Measurements from ENCODE around the gene CD320.
A peak's percentile ranks its signal among the peaks of the same experiment; 100 is the strongest.
"Not testable (repeated sequence)": the region's sequence is repeated elsewhere in the genome, so short reads cannot be mapped to it uniquely, and the experiment has no call there.

CD320 gene

DNA sequence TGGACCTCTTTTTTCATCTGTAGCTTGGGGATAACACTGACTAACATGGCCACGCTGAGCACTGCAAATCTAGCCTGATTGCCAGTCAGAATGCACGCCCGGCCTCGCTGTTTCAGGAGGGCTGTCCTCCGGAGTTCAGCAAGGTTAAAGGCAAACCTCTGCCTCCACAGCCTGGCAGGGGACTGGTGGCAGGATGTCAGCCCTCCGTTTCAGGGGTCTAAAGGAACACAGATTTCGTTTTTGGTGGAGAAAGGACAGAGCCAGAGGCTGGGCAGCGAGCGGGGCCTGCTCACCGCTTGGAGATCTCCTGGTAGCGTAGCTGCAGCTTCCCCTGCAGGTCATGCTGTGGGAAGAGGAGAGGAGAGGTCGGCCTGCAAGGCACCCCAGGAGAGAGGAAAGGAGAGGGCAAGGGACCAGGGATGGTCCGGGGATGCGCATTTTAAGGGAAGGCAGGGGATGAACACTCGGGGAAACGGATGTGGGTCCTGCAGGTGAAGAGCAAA, 12.5 kb upstream of the CD320 start:
- Histone ChIP-seq H3K27ac (ENCODE audit: low read depth in 2 of 2, low read length in 2 of 2) (peak overlapping the region; percentile 77 to 91), H3K9me3 (ENCODE audit: control insufficient read depth in 2 of 2, low read length in 2 of 2) (no peaks in the 10 kb centered on the region), H3K9ac (ENCODE audit: low read depth in 1 of 2, low read length in 2 of 2) (peak overlapping the region; percentile 94 to 99), H3K36me3 (ENCODE audit: control insufficient read depth in 2 of 2, insufficient read depth in 2 of 2, low read length in 2 of 2) (peaks cover 4 to 18% of the 10 kb centered on the region in 2 donors), H3K4me1 (ENCODE audit: control insufficient read depth in 2 of 2, insufficient read depth in 2 of 2, low read length in 2 of 2) (peaks cover 11 to 20% of the 10 kb centered on the region in 2 donors), H3K27me3 (ENCODE audit: control insufficient read depth in 2 of 2, insufficient read depth in 2 of 2, low read length in 2 of 2) (no peaks in the 10 kb centered on the region), H3K4me3 (ENCODE audit: low read length in 2 of 2) (peak overlapping the region; percentile 84 to 99)

DNA sequence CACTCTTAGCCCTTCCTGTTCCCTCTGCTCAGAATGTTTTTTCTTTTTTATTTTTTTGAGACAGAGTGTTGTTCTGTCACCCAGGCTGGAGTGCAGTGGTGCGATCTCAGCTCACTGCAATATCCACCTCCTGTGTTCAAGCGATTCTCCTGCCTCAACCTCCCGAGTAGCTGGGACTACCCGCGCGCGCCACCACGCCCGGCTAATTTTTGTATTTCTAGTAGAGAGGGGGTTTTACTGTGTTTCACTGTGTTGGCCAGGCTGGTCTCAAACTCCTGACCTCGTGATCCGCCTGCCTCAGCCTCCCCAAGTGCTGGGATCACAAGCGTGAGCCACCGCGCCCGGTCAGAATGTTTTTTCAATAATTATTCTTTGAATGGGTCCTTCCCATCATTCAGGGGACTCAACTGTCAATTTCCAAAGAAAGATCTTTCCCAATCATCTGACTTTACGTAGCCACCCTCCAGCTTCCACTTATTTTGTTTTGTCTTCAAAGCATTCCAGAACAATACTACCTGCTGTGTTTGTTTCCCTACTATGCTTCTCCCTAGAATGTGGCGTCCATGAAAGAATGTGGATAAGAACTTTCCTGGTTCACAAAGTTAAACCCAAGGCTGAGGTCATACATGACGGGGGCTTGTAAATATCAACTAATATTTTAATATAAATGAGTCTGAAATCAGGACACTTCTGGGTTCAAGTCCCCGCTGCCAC, 11.8 kb upstream of the CD320 start:
- Histone ChIP-seq H3K4me3 (ENCODE audit: low read length in 2 of 2) (peak overlapping the region; percentile 84 to 99), H3K27me3 (ENCODE audit: control insufficient read depth in 2 of 2, insufficient read depth in 2 of 2, low read length in 2 of 2) (no peaks in the 10 kb centered on the region), H3K27ac (ENCODE audit: low read depth in 2 of 2, low read length in 2 of 2) (peak overlapping the region in 1 of 2 donors; percentile 91), H3K4me1 (ENCODE audit: control insufficient read depth in 2 of 2, insufficient read depth in 2 of 2, low read length in 2 of 2) (peaks cover 11 to 20% of the 10 kb centered on the region in 2 donors), H3K9ac (ENCODE audit: low read depth in 1 of 2, low read length in 2 of 2) (peak overlapping the region; percentile 94 to 99), H3K9me3 (ENCODE audit: control insufficient read depth in 2 of 2, low read length in 2 of 2) (no peaks in the 10 kb centered on the region), H3K36me3 (ENCODE audit: control insufficient read depth in 2 of 2, insufficient read depth in 2 of 2, low read length in 2 of 2) (peaks cover 4 to 23% of the 10 kb centered on the region in 2 donors)

- peaks cover 4 to 30% of the 10 kb centered on the region in 2 donors for H3K36me3 ChIP-seq (ENCODE audit: control insufficient read depth in 2 of 2, insufficient read depth in 2 of 2, low read length in 2 of 2)
- H3K4me1 ChIP-seq (ENCODE audit: control insufficient read depth in 2 of 2, insufficient read depth in 2 of 2, low read length in 2 of 2), result peaks cover 11 to 20% of the 10 kb centered on the region in 2 donors
- H3K9ac ChIP-seq (ENCODE audit: low read depth in 1 of 2, low read length in 2 of 2); H3K9me3 ChIP-seq (ENCODE audit: control insufficient read depth in 2 of 2, low read length in 2 of 2); H3K4me3 ChIP-seq (ENCODE audit: low read length in 2 of 2); H3K27me3 ChIP-seq (ENCODE audit: control insufficient read depth in 2 of 2, insufficient read depth in 2 of 2, low read length in 2 of 2); H3K27ac ChIP-seq (ENCODE audit: low read depth in 2 of 2, low read length in 2 of 2): not testable (repeated sequence)
Observed at GRCh38 chr19:8318835-8319234, 10.7 kb upstream of the CD320 start.

DNA sequence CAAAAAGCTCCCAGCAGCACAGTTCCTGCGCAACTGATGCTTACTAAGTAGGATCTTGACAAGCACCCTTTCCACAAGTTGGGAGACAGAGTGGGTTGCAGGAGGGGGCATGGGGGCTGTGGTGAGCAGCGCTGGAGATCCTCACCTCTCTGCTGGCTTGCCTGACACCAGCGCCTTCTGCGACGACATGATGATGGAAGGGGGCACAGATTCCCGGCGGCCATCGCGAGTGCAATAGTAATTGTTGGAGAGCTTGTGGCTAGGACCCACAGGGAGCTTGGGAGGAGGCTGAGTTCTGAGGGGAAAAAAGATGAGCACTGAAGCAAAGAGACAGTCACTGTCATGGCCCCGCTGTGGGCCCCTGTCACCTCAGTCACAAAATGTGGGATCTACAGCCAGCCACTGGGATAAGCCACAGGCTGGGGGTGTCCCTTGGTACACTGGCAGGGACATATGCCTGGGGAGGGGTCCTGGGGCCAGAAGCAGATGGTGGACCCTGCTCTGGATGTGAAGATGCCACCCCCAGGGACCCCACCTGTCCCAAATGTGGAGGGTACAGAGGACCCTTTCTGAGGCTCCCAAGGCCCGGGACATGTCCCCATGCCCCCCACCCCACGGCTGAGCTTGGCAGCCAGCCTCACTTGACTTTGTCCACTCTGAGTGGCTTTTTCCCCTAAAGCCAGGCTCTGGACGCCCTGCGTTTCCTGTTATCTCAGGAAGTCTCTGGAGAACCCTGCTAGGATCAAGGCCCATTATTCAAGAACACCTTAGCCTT, 8.4 kb upstream of the CD320 start:
- H3K4me3 ChIP-seq (ENCODE audit: low read length in 2 of 2), result no peak overlapping the region
- no peak overlapping the region for H3K27ac ChIP-seq (ENCODE audit: low read depth in 2 of 2, low read length in 2 of 2)
- H3K9ac ChIP-seq (ENCODE audit: low read depth in 1 of 2, low read length in 2 of 2), result no peak overlapping the region
- H3K27me3 ChIP-seq (ENCODE audit: control insufficient read depth in 2 of 2, insufficient read depth in 2 of 2, low read length in 2 of 2), result no peaks in the 10 kb centered on the region
- no peaks in the 10 kb centered on the region for H3K9me3 ChIP-seq (ENCODE audit: control insufficient read depth in 2 of 2, low read length in 2 of 2)
- peaks cover 2 to 10% of the 10 kb centered on the region in 2 donors for H3K4me1 ChIP-seq (ENCODE audit: control insufficient read depth in 2 of 2, insufficient read depth in 2 of 2, low read length in 2 of 2)
- H3K36me3 ChIP-seq (ENCODE audit: control insufficient read depth in 2 of 2, insufficient read depth in 2 of 2, low read length in 2 of 2), result peaks cover 4 to 28% of the 10 kb centered on the region in 2 donors

DNA sequence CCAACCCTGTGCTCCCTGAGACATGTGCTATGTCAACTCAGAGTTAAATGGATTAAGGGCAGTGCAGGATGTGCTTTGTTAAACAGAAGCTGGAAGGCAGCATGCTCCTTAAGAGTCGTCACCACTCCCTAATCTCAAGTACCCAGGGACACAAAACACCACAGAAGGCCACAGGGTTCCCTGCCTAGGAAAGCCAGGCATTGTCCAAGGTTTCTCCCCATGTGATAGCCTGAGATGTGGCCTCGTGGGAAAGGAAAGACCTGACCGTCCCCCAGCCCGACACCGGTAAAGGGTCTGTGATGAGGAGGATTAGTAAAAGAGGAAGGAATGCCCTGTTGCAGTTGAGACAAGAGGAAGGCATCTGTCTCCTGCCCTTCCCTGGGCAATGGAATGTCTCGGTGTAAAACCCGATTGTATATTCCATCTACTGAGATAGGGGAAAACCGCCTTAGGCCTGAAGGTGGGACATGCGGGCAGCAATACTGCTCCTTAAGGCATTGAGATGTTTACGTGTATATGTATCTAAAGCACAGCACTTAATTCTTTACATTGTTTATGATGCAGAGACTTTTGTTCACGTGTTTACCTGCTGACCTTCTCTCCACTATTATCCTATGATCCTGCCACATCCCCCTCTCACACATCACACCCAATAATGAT, 7.0 kb upstream of the CD320 start:
- not testable (repeated sequence) for H3K27ac ChIP-seq (ENCODE audit: low read depth in 2 of 2, low read length in 2 of 2); H3K9me3 ChIP-seq (ENCODE audit: control insufficient read depth in 2 of 2, low read length in 2 of 2); H3K4me1 ChIP-seq (ENCODE audit: control insufficient read depth in 2 of 2, insufficient read depth in 2 of 2, low read length in 2 of 2); H3K4me3 ChIP-seq (ENCODE audit: low read length in 2 of 2); H3K9ac ChIP-seq (ENCODE audit: low read depth in 1 of 2, low read length in 2 of 2); H3K27me3 ChIP-seq (ENCODE audit: control insufficient read depth in 2 of 2, insufficient read depth in 2 of 2, low read length in 2 of 2)
- H3K36me3 ChIP-seq (ENCODE audit: control insufficient read depth in 2 of 2, insufficient read depth in 2 of 2, low read length in 2 of 2), result peaks cover 7 to 39% of the 10 kb centered on the region in 2 donors

GRCh38 chr19:8311461-8312260, 3.5 kb upstream of the CD320 start:
- H3K36me3 ChIP-seq (ENCODE audit: control insufficient read depth in 2 of 2, insufficient read depth in 2 of 2, low read length in 2 of 2), result peaks cover 12 to 44% of the 10 kb centered on the region in 2 donors
- no peak overlapping the region for H3K9ac ChIP-seq (ENCODE audit: low read depth in 1 of 2, low read length in 2 of 2)
- H3K4me3 ChIP-seq (ENCODE audit: low read length in 2 of 2), result no peak overlapping the region
- peak overlapping the region in 1 of 2 donors; percentile 23 for H3K27ac ChIP-seq (ENCODE audit: low read depth in 2 of 2, low read length in 2 of 2)
- peaks cover 21 to 25% of the 10 kb centered on the region in 2 donors for H3K4me1 ChIP-seq (ENCODE audit: control insufficient read depth in 2 of 2, insufficient read depth in 2 of 2, low read length in 2 of 2)
- H3K27me3 ChIP-seq (ENCODE audit: control insufficient read depth in 2 of 2, insufficient read depth in 2 of 2, low read length in 2 of 2), result no peaks in the 10 kb centered on the region
- H3K9me3 ChIP-seq (ENCODE audit: control insufficient read depth in 2 of 2, low read length in 2 of 2), result no peaks in the 10 kb centered on the region

DNA sequence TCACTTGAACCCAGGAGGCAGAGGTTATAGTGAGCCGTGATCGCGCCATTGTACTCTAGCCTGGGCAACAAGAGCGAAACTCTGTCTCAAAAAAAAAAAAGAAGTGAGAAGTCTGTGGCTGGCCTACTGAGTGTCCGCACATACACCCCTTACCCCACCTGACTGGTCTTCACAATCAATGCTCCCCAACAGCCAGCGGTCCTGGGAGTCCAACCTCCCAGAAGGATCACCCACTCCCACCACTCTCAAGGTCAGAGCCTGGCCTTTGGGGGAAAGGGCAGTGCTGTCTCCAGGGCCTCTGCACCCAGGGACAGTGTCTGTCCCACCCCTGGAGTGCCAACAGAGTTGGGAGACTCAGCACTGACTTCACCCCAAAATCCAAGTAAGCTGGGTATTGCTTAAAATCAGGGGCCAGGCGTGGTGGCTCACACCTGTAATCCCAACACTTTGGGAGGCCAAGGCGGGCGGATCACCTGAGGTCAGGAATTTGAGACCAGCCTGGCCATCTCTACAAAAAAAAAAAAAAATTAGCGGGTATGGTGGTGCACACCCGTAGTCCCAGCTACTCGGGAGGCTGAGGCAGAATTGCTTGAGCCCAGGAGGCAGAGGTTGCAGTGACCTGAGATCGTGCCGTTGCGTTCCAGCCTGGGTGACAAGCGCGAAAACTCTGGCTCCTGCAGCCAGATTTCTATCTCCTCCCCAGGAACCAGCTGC, 2.3 kb upstream of the CD320 start:
- no peaks in the 10 kb centered on the region for H3K9me3 ChIP-seq (ENCODE audit: control insufficient read depth in 2 of 2, low read length in 2 of 2)
- no peak overlapping the region for H3K4me3 ChIP-seq (ENCODE audit: low read length in 2 of 2)
- peaks cover 8 to 38% of the 10 kb centered on the region in 2 donors for H3K36me3 ChIP-seq (ENCODE audit: control insufficient read depth in 2 of 2, insufficient read depth in 2 of 2, low read length in 2 of 2)
- H3K9ac ChIP-seq (ENCODE audit: low read depth in 1 of 2, low read length in 2 of 2), result no peak overlapping the region
- peaks cover 29 to 33% of the 10 kb centered on the region in 2 donors for H3K4me1 ChIP-seq (ENCODE audit: control insufficient read depth in 2 of 2, insufficient read depth in 2 of 2, low read length in 2 of 2)
- no peaks in the 10 kb centered on the region for H3K27me3 ChIP-seq (ENCODE audit: control insufficient read depth in 2 of 2, insufficient read depth in 2 of 2, low read length in 2 of 2)
- no peak overlapping the region for H3K27ac ChIP-seq (ENCODE audit: low read depth in 2 of 2, low read length in 2 of 2)

GRCh38 chr19:8308891-8309291, 733 bp upstream of the CD320 start:
- Histone ChIP-seq H3K27ac (ENCODE audit: low read depth in 2 of 2, low read length in 2 of 2) (peak overlapping the region in 1 of 2 donors; percentile 57), H3K27me3 (ENCODE audit: control insufficient read depth in 2 of 2, insufficient read depth in 2 of 2, low read length in 2 of 2) (no peaks in the 10 kb centered on the region), H3K36me3 (ENCODE audit: control insufficient read depth in 2 of 2, insufficient read depth in 2 of 2, low read length in 2 of 2) (peaks cover 8 to 24% of the 10 kb centered on the region in 2 donors), H3K4me1 (ENCODE audit: control insufficient read depth in 2 of 2, insufficient read depth in 2 of 2, low read length in 2 of 2) (peaks cover 29 to 33% of the 10 kb centered on the region in 2 donors), H3K4me3 (ENCODE audit: low read length in 2 of 2) (peak overlapping the region; percentile 66 to 79), H3K9me3 (ENCODE audit: control insufficient read depth in 2 of 2, low read length in 2 of 2) (no peaks in the 10 kb centered on the region), H3K9ac (ENCODE audit: low read depth in 1 of 2, low read length in 2 of 2) (peak overlapping the region in 1 of 2 donors; percentile 62)

DNA sequence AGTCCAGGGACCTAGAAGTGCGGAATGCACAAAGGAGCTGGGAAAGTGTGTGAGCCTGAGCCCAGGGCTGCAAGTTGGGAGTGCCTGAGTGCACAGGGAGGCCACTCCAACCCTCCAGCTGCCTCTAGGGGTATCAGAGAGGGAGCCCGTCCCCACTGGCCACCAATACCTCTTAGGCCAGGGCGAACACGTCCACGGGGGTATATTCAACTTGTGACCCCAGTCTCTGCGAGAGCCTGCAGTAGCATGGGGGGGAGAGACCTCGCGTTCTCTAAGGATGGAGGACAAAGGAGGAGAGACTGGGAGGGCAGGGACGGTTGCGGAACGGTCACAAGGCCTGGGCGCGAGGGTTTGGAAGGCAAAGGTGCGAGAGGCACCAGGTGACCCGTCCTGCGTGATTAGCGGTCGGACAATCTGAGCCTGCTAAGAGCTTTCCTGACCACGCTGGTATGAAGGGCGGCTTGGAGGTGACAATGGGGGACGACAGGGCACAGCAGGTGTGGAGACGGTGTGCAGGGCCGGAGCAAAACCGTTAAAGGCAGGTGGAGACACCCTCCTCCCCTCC, 676 bp downstream of the CD320 start:
- peaks cover 29 to 33% of the 10 kb centered on the region in 2 donors for H3K4me1 ChIP-seq (ENCODE audit: control insufficient read depth in 2 of 2, insufficient read depth in 2 of 2, low read length in 2 of 2)
- H3K36me3 ChIP-seq (ENCODE audit: control insufficient read depth in 2 of 2, insufficient read depth in 2 of 2, low read length in 2 of 2), result peaks cover 8 to 21% of the 10 kb centered on the region in 2 donors
- peak overlapping the region; percentile 4 to 67 for H3K27ac ChIP-seq (ENCODE audit: low read depth in 2 of 2, low read length in 2 of 2)
- H3K9ac ChIP-seq (ENCODE audit: low read depth in 1 of 2, low read length in 2 of 2), result peak overlapping the region; percentile 56 to 62
- H3K9me3 ChIP-seq (ENCODE audit: control insufficient read depth in 2 of 2, low read length in 2 of 2), result no peaks in the 10 kb centered on the region
- H3K27me3 ChIP-seq (ENCODE audit: control insufficient read depth in 2 of 2, insufficient read depth in 2 of 2, low read length in 2 of 2), result no peaks in the 10 kb centered on the region
- peak overlapping the region; percentile 66 to 79 for H3K4me3 ChIP-seq (ENCODE audit: low read length in 2 of 2)

All from mucosa of rectum (tissue), 2 donors.